HFFc6 (cell line): ENCODE data around the gene TOMM5. TPM values are rescaled to one million over a fixed set of nuclear protein-coding genes. Genes with fewer than 3 reads are reported as not detected.
A peak's percentile ranks its signal among the peaks of the same experiment; 100 is the strongest.

Experiments used
- DNase-seq: peaks from one replicate; pipeline ENCODE4 v3.0.0-alpha.2; 2018
- H3K27ac Mint-ChIP-seq: 2 replicates; pipeline ENCODE4 v1.8.0; 2020; ENCODE audit warnings: mild to moderate bottlenecking, mixed read lengths
- H3K27me3 Mint-ChIP-seq: 2 replicates; pipeline ENCODE4 v1.8.0; 2021; ENCODE audit warnings: mild to moderate bottlenecking, moderate library complexity, mixed read lengths; ENCODE audit not compliant: insufficient read depth
- H3K36me3 Mint-ChIP-seq: 2 replicates; pipeline ENCODE4 v1.8.0; 2021; ENCODE audit warnings: low read depth, mixed read lengths
- H3K4me1 Mint-ChIP-seq: 2 replicates; pipeline ENCODE4 v1.8.0; 2020; ENCODE audit warnings: low read depth, mixed read lengths
- H3K4me3 Mint-ChIP-seq: 2 replicates; pipeline ENCODE4 v1.8.0; 2020; ENCODE audit warnings: mild to moderate bottlenecking, moderate library complexity, mixed read lengths
- H3K9me3 Mint-ChIP-seq: 2 replicates; pipeline ENCODE4 v1.8.0; 2020; ENCODE audit warnings: mild to moderate bottlenecking, mixed read lengths
- total RNA-seq, 6 experiments: library from RNA; stranded (reverse); fragmentation: NEBNext Ultra II Directional; extraction: Animal tissue kit (Norgen Biotek cat#: 25700); gene quantifications; 2 replicates in 1 of 6; 3 replicates in 5 of 6; pipeline ENCODE4 v1.2.3, GENCODE V29; 2021
- TF ChIP-seq, protein P1 (sequence below): fragments of 200-600 bp; sonication (generic); IDR thresholded peaks from 2 replicates; pipeline ENCODE4 v1.5.0; 2021; ENCODE audit warnings: antibody characterized with exemption, mild to moderate bottlenecking

TOMM5 gene
- total RNA-seq, 6 experiments from 2014 or later = 140 to 166 (median 148) TPM

DNA sequence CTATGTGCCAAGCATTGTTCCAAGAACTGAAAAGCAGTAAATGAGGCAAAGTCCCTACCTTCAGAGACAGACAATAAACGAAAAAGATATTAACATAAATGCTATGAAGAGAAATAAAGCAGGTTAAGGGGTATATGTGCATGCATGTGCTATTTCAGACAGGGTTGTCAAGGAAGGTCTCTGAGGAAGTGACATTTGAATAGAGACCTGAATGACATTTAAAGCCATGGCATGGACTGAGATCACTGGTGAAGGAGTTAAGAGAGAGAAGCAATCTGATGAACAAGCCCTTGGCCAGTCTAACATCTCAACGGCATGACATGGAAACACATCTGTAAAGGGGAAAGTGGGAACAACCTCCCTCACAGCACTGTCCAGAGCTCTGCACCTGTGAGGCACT lies 30.7 kb downstream of the TOMM5 start:
- Mint-ChIP-seq H3K4me3 (no peak overlapping the region), H3K27ac (no peak overlapping the region), H3K9me3 (no peaks in the 10 kb centered on the region), H3K36me3 (peaks cover 20% of the 10 kb centered on the region; the same call in 1 of the 2 replicates), H3K4me1 (peaks cover 9% of the 10 kb centered on the region; the same call in 1 of the 2 replicates), H3K27me3 (no peaks in the 10 kb centered on the region)
- TF ChIP-seq, protein P1, sequence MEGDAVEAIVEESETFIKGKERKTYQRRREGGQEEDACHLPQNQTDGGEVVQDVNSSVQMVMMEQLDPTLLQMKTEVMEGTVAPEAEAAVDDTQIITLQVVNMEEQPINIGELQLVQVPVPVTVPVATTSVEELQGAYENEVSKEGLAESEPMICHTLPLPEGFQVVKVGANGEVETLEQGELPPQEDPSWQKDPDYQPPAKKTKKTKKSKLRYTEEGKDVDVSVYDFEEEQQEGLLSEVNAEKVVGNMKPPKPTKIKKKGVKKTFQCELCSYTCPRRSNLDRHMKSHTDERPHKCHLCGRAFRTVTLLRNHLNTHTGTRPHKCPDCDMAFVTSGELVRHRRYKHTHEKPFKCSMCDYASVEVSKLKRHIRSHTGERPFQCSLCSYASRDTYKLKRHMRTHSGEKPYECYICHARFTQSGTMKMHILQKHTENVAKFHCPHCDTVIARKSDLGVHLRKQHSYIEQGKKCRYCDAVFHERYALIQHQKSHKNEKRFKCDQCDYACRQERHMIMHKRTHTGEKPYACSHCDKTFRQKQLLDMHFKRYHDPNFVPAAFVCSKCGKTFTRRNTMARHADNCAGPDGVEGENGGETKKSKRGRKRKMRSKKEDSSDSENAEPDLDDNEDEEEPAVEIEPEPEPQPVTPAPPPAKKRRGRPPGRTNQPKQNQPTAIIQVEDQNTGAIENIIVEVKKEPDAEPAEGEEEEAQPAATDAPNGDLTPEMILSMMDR = no peak
- DNase-seq = no peak

DNA sequence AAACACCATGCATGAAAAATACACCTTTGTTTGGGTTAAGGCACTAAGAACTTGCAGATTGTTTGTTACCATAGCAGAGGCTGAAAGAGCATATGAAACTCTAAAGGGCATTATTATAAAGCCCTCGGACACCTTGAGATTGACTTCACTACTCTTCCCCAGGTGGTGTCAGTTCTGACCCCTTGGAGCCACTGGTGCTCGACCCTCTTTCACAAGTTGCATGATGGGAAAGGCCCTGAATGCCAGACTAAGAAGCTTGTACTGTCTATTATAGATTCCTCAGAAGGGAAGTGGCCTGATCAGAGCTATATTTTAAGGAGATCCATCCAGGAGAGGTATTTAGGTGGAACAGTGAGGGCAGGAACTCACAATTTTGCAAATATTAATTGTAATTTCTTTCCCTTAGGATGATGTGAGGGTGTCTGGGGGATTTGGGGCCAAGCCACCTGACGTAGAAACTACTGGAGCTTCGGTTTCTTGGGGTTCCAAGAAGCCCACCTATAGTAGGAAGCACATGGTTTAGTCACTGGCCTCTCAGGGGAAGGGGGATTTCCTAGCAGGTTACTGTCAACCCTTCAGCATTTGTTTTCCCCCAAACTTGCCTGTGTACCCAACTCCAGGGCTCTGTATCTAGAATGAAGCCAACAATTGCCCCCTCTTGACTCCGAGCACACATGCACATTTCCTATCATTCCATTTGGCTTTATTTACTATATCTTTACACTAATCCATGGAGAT lies 32.4 kb downstream of the TOMM5 start:
- no peak overlapping the region for H3K27ac Mint-ChIP-seq
- H3K4me3 Mint-ChIP-seq = no peak overlapping the region
- peaks cover 19% of the 10 kb centered on the region for H3K4me1 Mint-ChIP-seq
- H3K27me3 Mint-ChIP-seq = no peaks in the 10 kb centered on the region
- no peak for DNase-seq
- no peaks in the 10 kb centered on the region for H3K9me3 Mint-ChIP-seq
- peaks cover 12% of the 10 kb centered on the region; the same call in 1 of the 2 replicates for H3K36me3 Mint-ChIP-seq
- TF ChIP-seq, protein P1 = no peak

DNA sequence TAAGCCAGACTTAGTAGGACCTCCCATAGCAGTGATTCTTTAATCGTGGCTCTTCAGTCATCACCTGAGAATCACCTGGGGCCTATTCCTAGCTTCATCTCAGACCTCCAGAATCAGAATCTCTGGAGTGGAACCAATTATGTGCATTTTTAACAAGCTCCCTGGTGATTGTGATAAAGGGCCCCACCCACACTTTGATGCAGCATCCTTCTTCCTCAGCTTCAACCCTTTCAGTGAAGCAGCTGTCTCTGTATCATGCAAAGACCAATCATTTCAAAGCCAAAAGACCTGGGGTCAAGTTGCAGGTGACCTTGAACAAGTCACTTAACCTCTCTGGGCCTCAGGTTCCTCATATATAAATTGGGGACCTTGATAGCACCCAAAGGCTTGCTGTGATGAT lies 33.3 kb downstream of the TOMM5 start:
- no peaks in the 10 kb centered on the region for H3K27me3 Mint-ChIP-seq
- TF ChIP-seq, protein P1 = no peak
- H3K4me3 Mint-ChIP-seq = no peak overlapping the region
- DNase-seq = no peak
- H3K36me3 Mint-ChIP-seq = peaks cover 8% of the 10 kb centered on the region; the same call in 1 of the 2 replicates
- H3K9me3 Mint-ChIP-seq = no peaks in the 10 kb centered on the region
- H3K4me1 Mint-ChIP-seq = peaks cover 19% of the 10 kb centered on the region
- H3K27ac Mint-ChIP-seq = no peak overlapping the region

DNA sequence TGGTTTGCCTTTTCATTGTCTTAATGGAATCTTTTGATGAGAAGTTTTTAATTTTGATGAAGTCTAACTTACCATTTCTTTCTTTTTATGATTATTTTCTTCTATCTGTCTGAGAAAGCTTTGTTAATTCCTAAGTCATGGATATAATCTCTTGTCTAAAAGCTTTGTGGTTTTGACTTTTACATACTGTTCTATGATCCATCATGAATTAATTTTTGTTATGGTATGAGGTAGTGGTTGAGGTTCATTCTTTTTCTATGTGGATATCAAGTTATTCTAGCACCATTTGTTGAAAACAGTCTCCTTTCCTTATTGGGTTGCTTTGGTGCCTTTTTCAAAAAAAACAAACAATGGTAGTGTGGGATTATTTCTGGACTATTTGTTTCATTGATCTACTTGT lies 36.6 kb downstream of the TOMM5 start:
- TF ChIP-seq, protein P1 = no peak
- H3K36me3 Mint-ChIP-seq = no peaks in the 10 kb centered on the region
- peak; percentile 28 for DNase-seq
- H3K4me1 Mint-ChIP-seq = peaks cover 19% of the 10 kb centered on the region
- H3K4me3 Mint-ChIP-seq = no peak overlapping the region
- H3K27ac Mint-ChIP-seq = peak overlapping the region; percentile 54; the same call in 1 of the 2 replicates
- H3K9me3 Mint-ChIP-seq = no peaks in the 10 kb centered on the region
- H3K27me3 Mint-ChIP-seq = no peaks in the 10 kb centered on the region

DNA sequence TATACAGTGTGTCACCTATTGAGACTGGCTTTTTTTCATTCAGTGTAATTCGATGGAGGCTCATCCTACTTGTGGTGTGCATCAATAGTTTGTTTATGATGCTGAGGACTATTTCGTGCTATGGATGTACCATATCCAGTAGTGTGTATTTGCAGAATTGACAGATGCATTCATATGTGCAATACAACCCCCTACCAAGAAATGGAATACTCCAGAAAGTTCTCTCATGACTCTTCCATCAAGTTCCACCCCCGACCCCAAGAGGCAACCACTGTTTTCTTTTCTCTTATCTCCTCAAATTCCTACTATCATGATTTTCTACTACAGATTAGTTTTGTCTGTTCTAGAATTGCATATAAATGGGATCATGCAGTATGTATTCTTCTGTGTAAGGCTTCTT lies 38.1 kb downstream of the TOMM5 start:
- Mint-ChIP-seq H3K27me3 (no peaks in the 10 kb centered on the region), H3K4me1 (peaks cover 28% of the 10 kb centered on the region), H3K9me3 (no peaks in the 10 kb centered on the region), H3K36me3 (no peaks in the 10 kb centered on the region), H3K4me3 (no peak overlapping the region), H3K27ac (no peak overlapping the region)
- TF ChIP-seq, protein P1 = no peak
- DNase-seq = no peak
